ENCODE data around the gene URM1. TPM values are rescaled to one million over a fixed set of nuclear protein-coding genes. Genes with fewer than 3 reads are reported as not detected.

URM1 gene
- total RNA-seq, 6 donors from 2014 or later: 11.1 to 57.9 (median 28.7) TPM

- WGBS, 2 donors: 80 to 83% methylated on average over 12 of the region's 12 CpGs
- Histone ChIP-seq H3K27me3 (no peaks in the 10 kb centered on the region), H3K27ac (peak overlapping the region in 1 of 4 donors; percentile 89), H3K36me3 (peaks cover 0 to 41% (median 22%) of the 10 kb centered on the region in 4 donors), H3K4me1 (peaks cover 19 to 33% (median 22%) of the 10 kb centered on the region in 4 donors), H3K4me3 (peak overlapping the region in 3 of 4 donors; percentile 66 to 95 (median 85)), H3K9me3 (no peaks in the 10 kb centered on the region)
- ATAC-seq (ENCODE audit: low FRiP score in 2 of 2): no peak
- no peak for TF ChIP-seq CTCF (IDR thresholded peaks at IDR 0.05)
- no peak for TF ChIP-seq EP300 (IDR thresholded peaks at IDR 0.05)
- TF ChIP-seq POLR2AphosphoS5 (IDR thresholded peaks at IDR 0.05): no peak
- no peak for TF ChIP-seq POLR2A (IDR thresholded peaks at IDR 0.05)
- DNase-seq: no peak
Observed at GRCh38 chr9:128323791-128324190, 47.4 kb upstream of the URM1 start.

DNA sequence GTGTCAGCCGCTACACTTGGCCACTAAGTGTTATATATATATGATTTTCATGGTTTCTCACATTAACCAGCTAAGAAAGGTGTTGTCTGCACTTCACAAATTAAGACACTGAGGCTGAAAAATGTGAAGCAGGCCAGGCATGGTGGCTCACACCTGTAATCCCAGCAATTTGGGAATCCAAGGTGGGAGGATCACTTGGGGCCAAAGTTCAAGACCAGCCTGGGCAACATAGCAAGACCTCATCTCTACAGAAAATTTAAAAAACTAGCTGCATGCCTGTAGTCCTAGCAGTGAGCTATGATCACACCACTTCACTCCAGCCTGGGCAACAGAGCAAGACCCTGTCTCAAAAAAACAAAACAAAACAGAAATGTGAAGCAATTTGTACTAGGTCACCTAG is 46.8 kb upstream of the URM1 start:
- 88 to 94% methylated on average over 1 of the region's 1 CpG for WGBS, 2 donors
- no peaks in the 10 kb centered on the region for H3K27me3 ChIP-seq
- no peak for ATAC-seq (ENCODE audit: low FRiP score in 2 of 2)
- H3K9me3 ChIP-seq: no peaks in the 10 kb centered on the region
- TF ChIP-seq POLR2A (IDR thresholded peaks at IDR 0.05): no peak
- no peak for TF ChIP-seq CTCF (IDR thresholded peaks at IDR 0.05)
- TF ChIP-seq POLR2AphosphoS5 (IDR thresholded peaks at IDR 0.05): no peak
- no peak for TF ChIP-seq EP300 (IDR thresholded peaks at IDR 0.05)
- H3K27ac ChIP-seq: no peak overlapping the region
- no peak overlapping the region for H3K4me3 ChIP-seq
- no peak for DNase-seq
- H3K36me3 ChIP-seq: peaks cover 0 to 43% (median 23%) of the 10 kb centered on the region in 4 donors
- peaks cover 19 to 33% (median 22%) of the 10 kb centered on the region in 4 donors for H3K4me1 ChIP-seq

DNA sequence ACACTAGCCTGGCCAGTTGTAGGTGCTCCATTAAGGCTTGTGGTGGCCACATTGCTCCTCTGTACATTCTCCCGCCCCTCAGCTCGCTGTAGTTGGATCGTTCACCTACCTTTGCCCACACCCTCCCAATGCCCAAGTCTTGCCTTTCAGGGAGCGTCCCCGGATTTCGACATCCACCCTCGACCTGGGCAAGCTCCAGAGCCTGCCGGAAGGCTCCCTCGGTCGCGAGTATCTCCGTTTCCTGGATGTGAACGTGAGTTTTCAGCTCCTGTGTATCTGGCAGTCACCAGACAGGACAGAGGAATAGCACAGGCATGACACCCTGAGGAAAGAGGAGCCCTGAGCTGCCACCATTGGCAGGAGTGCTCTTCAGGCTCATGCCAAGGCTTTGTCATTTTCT is 45.5 kb upstream of the URM1 start:
- DNase-seq: no peak
- no peak overlapping the region for H3K27ac ChIP-seq
- H3K9me3 ChIP-seq: no peaks in the 10 kb centered on the region
- H3K4me1 ChIP-seq: peaks cover 19 to 33% (median 22%) of the 10 kb centered on the region in 4 donors
- no peaks in the 10 kb centered on the region for H3K27me3 ChIP-seq
- H3K4me3 ChIP-seq: no peak overlapping the region
- ATAC-seq (ENCODE audit: low FRiP score in 2 of 2): no peak
- WGBS, 2 donors: 91 to 92% methylated on average over 12 to 13 of the region's 13 CpGs
- H3K36me3 ChIP-seq: peaks cover 0 to 43% (median 23%) of the 10 kb centered on the region in 4 donors
- TF ChIP-seq EP300 (IDR thresholded peaks at IDR 0.05) (no peak), POLR2AphosphoS5 (IDR thresholded peaks at IDR 0.05) (no peak), POLR2A (IDR thresholded peaks at IDR 0.05) (no peak), CTCF (IDR thresholded peaks at IDR 0.05) (no peak)

- no peaks in the 10 kb centered on the region for H3K4me1 ChIP-seq
- DNase-seq: no peak
- no peak overlapping the region for H3K4me3 ChIP-seq
- H3K36me3 ChIP-seq: peaks cover 0 to 31% (median 17%) of the 10 kb centered on the region in 4 donors
- TF ChIP-seq EP300 (IDR thresholded peaks at IDR 0.05): no peak
- no peak for TF ChIP-seq CTCF (IDR thresholded peaks at IDR 0.05)
- TF ChIP-seq POLR2AphosphoS5 (IDR thresholded peaks at IDR 0.05): no peak
- TF ChIP-seq POLR2A (IDR thresholded peaks at IDR 0.05): no peak
- no peaks in the 10 kb centered on the region for H3K9me3 ChIP-seq
- WGBS, 2 donors: 90 to 91% methylated on average over 3 to 11 of the region's 11 CpGs
- no peak overlapping the region for H3K27ac ChIP-seq
- ATAC-seq (ENCODE audit: low FRiP score in 2 of 2): no peak
- no peaks in the 10 kb centered on the region for H3K27me3 ChIP-seq
Observed at GRCh38 chr9:128333451-128333869, 37.7 kb upstream of the URM1 start.

DNA sequence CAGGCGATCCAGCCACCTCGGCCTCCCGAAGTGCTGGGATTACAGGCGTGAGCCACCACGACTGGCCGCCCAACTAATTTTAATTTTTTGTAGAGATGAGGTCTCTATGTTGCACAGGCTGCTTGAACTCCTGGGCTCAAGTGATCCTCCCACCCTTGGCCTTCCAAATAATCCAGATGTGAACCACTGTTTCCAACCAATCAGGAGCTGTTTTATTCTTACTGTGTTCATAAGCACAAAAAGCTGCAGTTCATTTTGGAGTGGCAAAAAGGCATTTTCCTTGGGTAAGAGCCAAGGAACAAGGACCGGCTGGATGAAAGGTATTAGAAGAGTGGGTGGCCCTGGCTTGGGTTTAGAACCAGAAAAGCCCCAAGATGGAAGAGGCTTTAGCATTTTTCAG is 36.0 kb upstream of the URM1 start:
- no peaks in the 10 kb centered on the region for H3K27me3 ChIP-seq
- ATAC-seq (ENCODE audit: low FRiP score in 2 of 2) (no peak), DNase-seq (no peak)
- peaks cover 0 to 6% (median 3%) of the 10 kb centered on the region in 4 donors for H3K4me1 ChIP-seq
- no peaks in the 10 kb centered on the region for H3K9me3 ChIP-seq
- H3K4me3 ChIP-seq: no peak overlapping the region
- WGBS, 2 donors: 80 to 85% methylated on average over 7 of the region's 7 CpGs
- peaks cover 0 to 27% (median 15%) of the 10 kb centered on the region in 4 donors for H3K36me3 ChIP-seq
- TF ChIP-seq POLR2A (IDR thresholded peaks at IDR 0.05) (no peak), CTCF (IDR thresholded peaks at IDR 0.05) (no peak), EP300 (IDR thresholded peaks at IDR 0.05) (no peak), POLR2AphosphoS5 (IDR thresholded peaks at IDR 0.05) (no peak)
- no peak overlapping the region for H3K27ac ChIP-seq

Data from upper lobe of left lung (tissue), 6 donors.